Astrocyte (in vitro differentiated cells and primary cell): ENCODE measurements around the gene BIN2.

Source experiments
- EZH2 ChIP-seq: IDR thresholded peaks from 2 replicates; pipeline ENCODE4 v1.6.1; 2012; ENCODE audit warnings: mild to moderate bottlenecking, low read length, inconsistent platforms; ENCODE audit not compliant: insufficient read depth
- TF ChIP-seq, protein P1 (sequence below): IDR thresholded peaks from 2 replicates; pipeline ENCODE4 v1.5.1; 2011; ENCODE audit warnings: low read depth, mild to moderate bottlenecking, inconsistent platforms, low read length, moderate library complexity; ENCODE audit not compliant: insufficient read depth

DNA sequence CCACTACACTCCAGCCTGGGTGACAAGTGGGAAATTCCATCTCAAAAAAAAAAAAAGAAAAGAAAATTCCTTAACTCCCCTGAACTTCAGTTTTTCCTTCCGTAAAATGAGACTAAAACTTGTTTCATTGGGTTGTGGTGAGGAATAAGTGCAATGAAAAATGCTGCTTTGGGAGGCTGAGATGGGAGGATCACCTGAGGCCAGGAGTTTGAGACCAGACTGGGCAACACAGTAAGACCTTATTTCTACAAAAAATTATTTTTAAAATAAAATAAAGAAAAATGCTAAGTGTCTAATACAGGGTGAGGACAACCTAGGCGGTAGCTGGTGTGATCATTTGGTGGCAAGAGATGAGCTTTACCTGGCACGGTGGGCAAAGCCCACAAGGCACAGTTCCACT lies 60.6 kb downstream of the BIN2 start:
- TF ChIP-seq, protein P1, sequence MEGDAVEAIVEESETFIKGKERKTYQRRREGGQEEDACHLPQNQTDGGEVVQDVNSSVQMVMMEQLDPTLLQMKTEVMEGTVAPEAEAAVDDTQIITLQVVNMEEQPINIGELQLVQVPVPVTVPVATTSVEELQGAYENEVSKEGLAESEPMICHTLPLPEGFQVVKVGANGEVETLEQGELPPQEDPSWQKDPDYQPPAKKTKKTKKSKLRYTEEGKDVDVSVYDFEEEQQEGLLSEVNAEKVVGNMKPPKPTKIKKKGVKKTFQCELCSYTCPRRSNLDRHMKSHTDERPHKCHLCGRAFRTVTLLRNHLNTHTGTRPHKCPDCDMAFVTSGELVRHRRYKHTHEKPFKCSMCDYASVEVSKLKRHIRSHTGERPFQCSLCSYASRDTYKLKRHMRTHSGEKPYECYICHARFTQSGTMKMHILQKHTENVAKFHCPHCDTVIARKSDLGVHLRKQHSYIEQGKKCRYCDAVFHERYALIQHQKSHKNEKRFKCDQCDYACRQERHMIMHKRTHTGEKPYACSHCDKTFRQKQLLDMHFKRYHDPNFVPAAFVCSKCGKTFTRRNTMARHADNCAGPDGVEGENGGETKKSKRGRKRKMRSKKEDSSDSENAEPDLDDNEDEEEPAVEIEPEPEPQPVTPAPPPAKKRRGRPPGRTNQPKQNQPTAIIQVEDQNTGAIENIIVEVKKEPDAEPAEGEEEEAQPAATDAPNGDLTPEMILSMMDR, result no peak
- no peak for TF ChIP-seq EZH2
